Stimulated activated CD4-positive, alpha-beta T cell treated with anti-CD3 and anti-CD28 coated beads, Interleukin-2, amount 100 ng/mL, for 24 hours (primary cell): ENCODE measurements around the gene SVBP.

Source experiments
- DNase-seq, 2 donors: peaks; one replicate each; pipeline ENCODE4 v3.0.0-alpha.2; 2020

SVBP gene

GRCh38 chr1:42797979-42798378 lies 19.2 kb downstream of the SVBP start:
- no peak for DNase-seq

GRCh38 chr1:42797414-42797813 lies 19.8 kb downstream of the SVBP start:
- DNase-seq = no peak

- no peak for DNase-seq
Observed at GRCh38 chr1:42793824-42794223, 23.4 kb downstream of the SVBP start.

GRCh38 chr1:42788021-42788420 lies 29.2 kb downstream of the SVBP start:
- no peak for DNase-seq

- DNase-seq = no peak
Observed at GRCh38 chr1:42786097-42786496, 31.1 kb downstream of the SVBP start.

- peak; percentile 41 to 45 for DNase-seq
Observed at GRCh38 chr1:42784946-42785693, 32.1 kb downstream of the SVBP start, which contains the start of gene TMEM269. TMEM269 (plus strand) TSS chr1:42784991; CDS start chr1:42789894, 4,903 bp downstream.

- no peak for DNase-seq
Observed at GRCh38 chr1:42784547-42784945, 32.7 kb downstream of the SVBP start.

GRCh38 chr1:42783092-42783491 lies 34.1 kb downstream of the SVBP start:
- no peak for DNase-seq

GRCh38 chr1:42780176-42780575 lies 37.0 kb downstream of the SVBP start:
- DNase-seq = no peak

- no peak for DNase-seq
Observed at GRCh38 chr1:42779725-42780124, 37.5 kb downstream of the SVBP start.

GRCh38 chr1:42777852-42778251 lies 39.3 kb downstream of the SVBP start:
- DNase-seq = peak in 1 of 2 donors; percentile 33

- no peak for DNase-seq
Observed at GRCh38 chr1:42776502-42776901, 40.7 kb downstream of the SVBP start.

GRCh38 chr1:42774928-42775526 lies 42.2 kb downstream of the SVBP start:
- DNase-seq = no peak

GRCh38 chr1:42773420-42773819 lies 43.8 kb downstream of the SVBP start:
- DNase-seq = no peak

- no peak for DNase-seq
Observed at GRCh38 chr1:42769811-42770210, 47.4 kb downstream of the SVBP start.

- DNase-seq = no peak
Observed at GRCh38 chr1:42768172-42768571, 49.0 kb downstream of the SVBP start.

- no peak for DNase-seq
Observed at GRCh38 chr1:42767510-42768000, 49.6 kb downstream of the SVBP start.

GRCh38 chr1:42766741-42767509 lies 50.3 kb downstream of the SVBP start, which contains the start of the genes C1orf50 and P3H1:
C1orf50 (plus strand) TSS chr1:42767249; CDS start chr1:42767312, 63 bp downstream.
P3H1 (minus strand) TSS chr1:42767028; CDS start chr1:42766971, 57 bp downstream.
- DNase-seq = peak; percentile 100

- DNase-seq = peak; percentile 59 to 64
Observed at GRCh38 chr1:42765832-42766740, 51.1 kb downstream of the SVBP start.

GRCh38 chr1:42765269-42765668 lies 51.9 kb downstream of the SVBP start:
- no peak for DNase-seq

- no peak for DNase-seq
Observed at GRCh38 chr1:42762269-42762668, 54.9 kb downstream of the SVBP start.

GRCh38 chr1:42761567-42761966 lies 55.6 kb downstream of the SVBP start:
- DNase-seq = no peak
